K562 (cell line): ENCODE results near the gene GPRC5A. TPM values are rescaled to one million over a fixed set of nuclear protein-coding genes. Genes with fewer than 3 reads are reported as not detected.

ENCODE experiments used
- ATAC-seq: fragments of 200-7000 bp; cut with Tn5 transposase; 3 replicates; pipeline ENCODE4 v1.9.1; 2020; ENCODE audit warnings: moderate library complexity
- BruUV-seq: library from RNA; stranded (reverse); fragments of 400-500 nt; replicated peaks from 2 replicates; lab custom pipeline; 2021; lab: Mats Ljungman, UMichigan
- CTCF ChIA-PET: fragments of 300-600 bp; formaldehyde crosslinking; extraction: SDS; loops from one replicate; lab custom pipeline; 2021; ENCODE audit warnings: low intra/inter-chr PET ratio; lab: Yijun Ruan, JAX
- POLR2A ChIA-PET: fragments of 300-600, 350-650 bp; sonication (Branson Sonifier 250); formaldehyde crosslinking; extraction: SDS; loops from one replicate; lab custom pipeline; 2021; ENCODE audit warnings: antibody characterized with exemption, inconsistent platforms; lab: Yijun Ruan, JAX
- DNase-seq, 4 experiments: peaks; one replicate each; pipeline versions ENCODE4 v3.0.0 to v3.0.0-alpha.2; 2011 to 2018; ENCODE audit warnings: low spot score in 3 of 4, mixed read lengths in 3 of 4; ENCODE audit errors: extremely low read depth in 1 of 4
- FAIRE-seq: peaks from 2 replicates; lab custom pipeline; 2011; peaks lifted over from hg19 to GRCh38; lab: Jason Lieb, UNC
- H2AFZ ChIP-seq: 2 replicates; pipeline ENCODE4 v1.6.0; 2011; ENCODE audit warnings: low read depth, low read length, control low read depth, inconsistent platforms
- H3K27ac ChIP-seq: fragments of 200-600 bp; 3 replicates; pipeline ENCODE4 v1.8.0; 2011; ENCODE audit warnings: low read depth, mild to moderate bottlenecking, control low read depth, inconsistent platforms, low read length, moderate library complexity, mixed read lengths; ENCODE audit errors: extremely low read depth
- H3K27me3 ChIP-seq, 2 experiments: fragments of 300-600 bp in 1 of 2; 2 replicates in 1 of 2; 3 replicates in 1 of 2; pipeline versions ENCODE4 v1.6.0 to v1.8.0; 2011; ENCODE audit warnings: inconsistent platforms in 2 of 2, low read length in 2 of 2, mild to moderate bottlenecking in 1 of 2, mixed read lengths in 1 of 2, moderate library complexity in 1 of 2; ENCODE audit not compliant: control insufficient read depth in 2 of 2, insufficient read depth in 2 of 2
- H3K36me3 ChIP-seq: fragments of 300-600 bp; 3 replicates; pipeline ENCODE4 v1.8.0; 2011; ENCODE audit warnings: mild to moderate bottlenecking, low read length, inconsistent platforms; ENCODE audit not compliant: control insufficient read depth, insufficient read depth
- H3K4me1 ChIP-seq, 2 experiments: fragments of 200-600 bp in 1 of 2; replicated peaks in 1 of 2; 2 replicates in 1 of 2; 3 replicates in 1 of 2; pipeline versions ENCODE4 v1.5.1 to v1.8.0; 2011; ENCODE audit warnings: inconsistent platforms in 2 of 2, low read length in 2 of 2, mild to moderate bottlenecking in 1 of 2, mixed read lengths in 1 of 2, moderate library complexity in 1 of 2; ENCODE audit not compliant: control insufficient read depth in 2 of 2, insufficient read depth in 2 of 2
- H3K4me2 ChIP-seq: 2 replicates; pipeline ENCODE4 v1.6.1; 2011; ENCODE audit warnings: low read length, control low read depth, inconsistent platforms, mixed read lengths; ENCODE audit not compliant: insufficient read depth
- H3K4me3 ChIP-seq: fragments of 200-600 bp; sonication (generic), shearing (Covaris generic); 2 replicates; pipeline ENCODE4 v1.5.1; 2016; ENCODE audit warnings: control low read depth, inconsistent platforms
- H3K79me2 ChIP-seq: fragments of 200-600 bp; 3 replicates; pipeline ENCODE4 v1.8.0; 2011; ENCODE audit warnings: low read length, inconsistent platforms; ENCODE audit not compliant: control insufficient read depth, insufficient read depth
- H3K9ac ChIP-seq, 2 experiments: 2 replicates each; pipeline versions ENCODE4 v1.6.0 to v1.6.1; 2011; ENCODE audit warnings: low read depth in 2 of 2, low read length in 2 of 2, control low read depth in 1 of 2, inconsistent platforms in 1 of 2, mild to moderate bottlenecking in 1 of 2, mixed read lengths in 1 of 2; ENCODE audit not compliant: insufficient read depth in 1 of 2
- H3K9me1 ChIP-seq: one replicate; pipeline ENCODE4 v1.6.0; 2011; ENCODE audit warnings: inconsistent platforms, mild to moderate bottlenecking, low read length, moderate library complexity; ENCODE audit not compliant: control insufficient read depth, insufficient read depth
- H3K9me3 ChIP-seq: replicated peaks from 2 replicates; pipeline ENCODE4 v1.5.1; 2011; ENCODE audit warnings: low read depth, low read length, inconsistent platforms; ENCODE audit not compliant: control insufficient read depth, insufficient read depth
- H4K20me1 ChIP-seq: replicated peaks from 2 replicates; pipeline ENCODE4 v1.6.1; 2011; ENCODE audit warnings: low read length, inconsistent platforms, mixed read lengths; ENCODE audit not compliant: control insufficient read depth, insufficient read depth
- FOXA3 ChIP-seq, 2 experiments: fragments of 450-650 bp in 1 of 2; sonication (generic) in 1 of 2; formaldehyde crosslinking; IDR thresholded peaks in 1 of 2; conservative IDR thresholded peaks in 1 of 2; 2 replicates each; pipeline versions ENCODE4 v1.4.0 to v1.8.0; 2020 to 2022; ENCODE audit warnings: mild to moderate bottlenecking in 2 of 2, missing genetic modification reagents in 1 of 2
- NR2C1 ChIP-seq, 2 experiments: fragments of 450-650 bp; IDR thresholded peaks; 2 replicates each; pipeline ENCODE4 v1.6.1; 2017; ENCODE audit warnings: mild to moderate bottlenecking in 2 of 2, antibody characterized with exemption in 1 of 2, inconsistent platforms in 1 of 2, missing compliant biosample characterization in 1 of 2, missing genetic modification characterization in 1 of 2
- WGBS: fragments of 100-300 bp; shearing (Covaris generic); methylation state at CpG from one replicate; pipeline ENCODE4 v1.1.6; 2016; ENCODE audit warnings: low coverage, mixed read lengths; ENCODE audit not compliant: insufficient coverage; ENCODE audit errors: missing lambda C conversion rate; 5-methylcytosine and 5-hydroxymethylcytosine counted together
- in situ Hi-C: fragments of 300-500 bp; cut with MboI; formaldehyde crosslinking; loops from 4 replicates; pipeline ENCODE4 v1.15.0; 2018; ENCODE audit warnings: inconsistent platforms, mixed read lengths
- intact Hi-C: fragments of 100-400 bp; cut with micrococcal nuclease; formaldehyde crosslinking; loops from 2 replicates; pipeline ENCODE4 v1.14.2; 2022
- polyA plus RNA-seq, 8 experiments: library from polyadenylated mRNA; depleted of rRNA in 4 of 8; stranded (reverse) in 5 of 8; unstranded in 3 of 8; fragments of >200 nt; fragmentation: Nextera tagmentation in 2 of 8; fragmentation: Illumina TruSeq in 1 of 8; extraction: Ambion mirVana in 2 of 8; extraction: Trizol in 1 of 8; gene quantifications; 2 replicates each; pipeline versions ENCODE4 v1.2.1 to v1.2.3, GENCODE V29; 2011 to 2014; ENCODE audit warnings: inconsistent platforms in 1 of 8, missing spikeins in 1 of 8
- total RNA-seq, 7 experiments: library from RNA; depleted of rRNA in 6 of 7; stranded (reverse); fragments of >200 nt in 6 of 7; fragmentation: Illumina TruSeq in 2 of 7; extraction: Trizol in 2 of 7; gene quantifications; 2 replicates each; pipeline versions ENCODE4 v1.2.1 to v1.2.3, GENCODE V29; 2011 to 2021; ENCODE audit warnings: low replicate concordance in 1 of 7
- TF ChIP-seq, protein P1 (sequence below): fragments of 450-650 bp; IDR thresholded peaks from 2 replicates; pipeline ENCODE4 v1.7.0; 2016; ENCODE audit warnings: borderline replicate concordance
- TF ChIP-seq, protein P2 (sequence below): fragments of 250-450 bp; sonication (Bioruptor Pico); IDR thresholded peaks from 2 replicates; pipeline ENCODE4 v1.8.0; 2022; ENCODE audit warnings: moderate library complexity, mild to moderate bottlenecking, inconsistent platforms
- TF ChIP-seq, protein P3 (sequence below): fragments of 450-650 bp; IDR thresholded peaks from 2 replicates; pipeline ENCODE4 v1.6.1; 2017; ENCODE audit warnings: mild to moderate bottlenecking, moderate library complexity
- TF ChIP-seq, protein P4 (sequence below): fragments of 450-650 bp; formaldehyde crosslinking; IDR thresholded peaks from 2 replicates; pipeline ENCODE4 v1.4.0; 2020; ENCODE audit warnings: mild to moderate bottlenecking, moderate library complexity
- TF ChIP-seq, protein P5 (sequence below): fragments of 200-800 bp; sonication (Bioruptor generic); IDR thresholded peaks from 2 replicates; pipeline ENCODE4 v1.6.1; 2016; ENCODE audit warnings: missing genetic modification characterization, missing compliant biosample characterization

The GPRC5A gene
- total and polyA plus RNA-seq, 9 of the 15 experiments (the other 6 are each of a cell fraction or from before 2014, with no cell fraction given), result 0.01 to 0.64 (median 0.08) TPM; not detected in 6

DNA sequence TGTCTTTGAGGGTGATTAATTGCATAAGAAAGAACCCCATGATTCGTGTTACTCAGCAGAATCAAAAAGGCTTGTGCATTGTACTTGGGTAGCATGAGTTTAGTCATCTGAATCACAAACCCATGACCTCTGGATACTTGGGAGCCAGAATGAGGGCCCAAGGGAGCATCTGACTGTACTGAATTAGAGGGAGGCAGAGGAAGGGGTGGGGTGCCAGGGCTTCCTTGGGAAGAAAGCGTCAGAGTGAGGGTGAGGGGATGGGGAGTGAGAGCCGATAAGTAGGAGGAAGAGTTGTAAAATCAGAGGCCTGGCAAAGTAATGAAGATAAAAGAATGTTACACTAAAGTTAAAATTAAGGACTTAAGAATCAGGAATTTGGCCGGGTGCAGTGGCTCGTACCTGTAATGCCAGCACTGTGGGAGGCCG is 30.8 kb downstream of the GPRC5A start:
- ChIA-PET POLR2A (no interaction called here), CTCF (interaction anchor here (0.6 kb wide), 1 partner anchor 1433 kb away, joined by 3 read pairs; no protein-coding TSS in a partner anchor)
- H3K9me1 ChIP-seq, result no peaks in the 10 kb centered on the region
- no peak overlapping the region for H2AFZ ChIP-seq
- H4K20me1 ChIP-seq, result no peaks in the 10 kb centered on the region
- no TSS peak for BruUV-seq
- peaks cover 0 to 6% of the 10 kb centered on the region in 2 experiments; a peak in 1 of 5 replicates for H3K27me3 ChIP-seq
- H3K4me2 ChIP-seq, result no peak overlapping the region
- in situ Hi-C loops, result no loop called here
- DNase-seq (no peak), ATAC-seq (no peak), FAIRE-seq (no peak)
- H3K79me2 ChIP-seq, result no peaks in the 10 kb centered on the region
- no peak overlapping the region for H3K4me3 ChIP-seq
- intact Hi-C loops, result no loop called here
- H3K9me3 ChIP-seq, result no peaks in the 10 kb centered on the region; the same call in 1 of the 2 replicates
- H3K27ac ChIP-seq, result no peak overlapping the region
- H3K4me1 ChIP-seq, result peaks cover 0 to 6% of the 10 kb centered on the region in 2 experiments; a peak in 3 of 5 replicates
- WGBS, result 40% methylated on average over 4 of the region's 6 CpGs
- H3K36me3 ChIP-seq, result no peaks in the 10 kb centered on the region
- H3K9ac ChIP-seq, result no peak overlapping the region
- TF ChIP-seq NR2C1 (IDR thresholded peaks at IDR 0.05) (no peak), NR2C1 (tag; IDR thresholded peaks at IDR 0.05) (no peak), FOXA3 (CRISPR knock-in tag; conservative IDR thresholded peaks at IDR 0.05 in 1 of 2, IDR thresholded peaks at IDR 0.05 in 1 of 2) (no peak)
- TF ChIP-seq, protein P1, sequence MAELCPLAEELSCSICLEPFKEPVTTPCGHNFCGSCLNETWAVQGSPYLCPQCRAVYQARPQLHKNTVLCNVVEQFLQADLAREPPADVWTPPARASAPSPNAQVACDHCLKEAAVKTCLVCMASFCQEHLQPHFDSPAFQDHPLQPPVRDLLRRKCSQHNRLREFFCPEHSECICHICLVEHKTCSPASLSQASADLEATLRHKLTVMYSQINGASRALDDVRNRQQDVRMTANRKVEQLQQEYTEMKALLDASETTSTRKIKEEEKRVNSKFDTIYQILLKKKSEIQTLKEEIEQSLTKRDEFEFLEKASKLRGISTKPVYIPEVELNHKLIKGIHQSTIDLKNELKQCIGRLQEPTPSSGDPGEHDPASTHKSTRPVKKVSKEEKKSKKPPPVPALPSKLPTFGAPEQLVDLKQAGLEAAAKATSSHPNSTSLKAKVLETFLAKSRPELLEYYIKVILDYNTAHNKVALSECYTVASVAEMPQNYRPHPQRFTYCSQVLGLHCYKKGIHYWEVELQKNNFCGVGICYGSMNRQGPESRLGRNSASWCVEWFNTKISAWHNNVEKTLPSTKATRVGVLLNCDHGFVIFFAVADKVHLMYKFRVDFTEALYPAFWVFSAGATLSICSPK, result no peak
- TF ChIP-seq, protein P2, sequence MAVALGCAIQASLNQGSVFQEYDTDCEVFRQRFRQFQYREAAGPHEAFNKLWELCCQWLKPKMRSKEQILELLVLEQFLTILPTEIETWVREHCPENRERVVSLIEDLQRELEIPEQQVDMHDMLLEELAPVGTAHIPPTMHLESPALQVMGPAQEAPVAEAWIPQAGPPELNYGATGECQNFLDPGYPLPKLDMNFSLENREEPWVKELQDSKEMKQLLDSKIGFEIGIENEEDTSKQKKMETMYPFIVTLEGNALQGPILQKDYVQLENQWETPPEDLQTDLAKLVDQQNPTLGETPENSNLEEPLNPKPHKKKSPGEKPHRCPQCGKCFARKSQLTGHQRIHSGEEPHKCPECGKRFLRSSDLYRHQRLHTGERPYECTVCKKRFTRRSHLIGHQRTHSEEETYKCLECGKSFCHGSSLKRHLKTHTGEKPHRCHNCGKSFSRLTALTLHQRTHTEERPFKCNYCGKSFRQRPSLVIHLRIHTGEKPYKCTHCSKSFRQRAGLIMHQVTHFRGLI (CRISPR knock-in tag), result no peak
- TF ChIP-seq, protein P3, sequence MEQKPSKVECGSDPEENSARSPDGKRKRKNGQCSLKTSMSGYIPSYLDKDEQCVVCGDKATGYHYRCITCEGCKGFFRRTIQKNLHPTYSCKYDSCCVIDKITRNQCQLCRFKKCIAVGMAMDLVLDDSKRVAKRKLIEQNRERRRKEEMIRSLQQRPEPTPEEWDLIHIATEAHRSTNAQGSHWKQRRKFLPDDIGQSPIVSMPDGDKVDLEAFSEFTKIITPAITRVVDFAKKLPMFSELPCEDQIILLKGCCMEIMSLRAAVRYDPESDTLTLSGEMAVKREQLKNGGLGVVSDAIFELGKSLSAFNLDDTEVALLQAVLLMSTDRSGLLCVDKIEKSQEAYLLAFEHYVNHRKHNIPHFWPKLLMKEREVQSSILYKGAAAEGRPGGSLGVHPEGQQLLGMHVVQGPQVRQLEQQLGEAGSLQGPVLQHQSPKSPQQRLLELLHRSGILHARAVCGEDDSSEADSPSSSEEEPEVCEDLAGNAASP, result no peak
- TF ChIP-seq, protein P4, sequence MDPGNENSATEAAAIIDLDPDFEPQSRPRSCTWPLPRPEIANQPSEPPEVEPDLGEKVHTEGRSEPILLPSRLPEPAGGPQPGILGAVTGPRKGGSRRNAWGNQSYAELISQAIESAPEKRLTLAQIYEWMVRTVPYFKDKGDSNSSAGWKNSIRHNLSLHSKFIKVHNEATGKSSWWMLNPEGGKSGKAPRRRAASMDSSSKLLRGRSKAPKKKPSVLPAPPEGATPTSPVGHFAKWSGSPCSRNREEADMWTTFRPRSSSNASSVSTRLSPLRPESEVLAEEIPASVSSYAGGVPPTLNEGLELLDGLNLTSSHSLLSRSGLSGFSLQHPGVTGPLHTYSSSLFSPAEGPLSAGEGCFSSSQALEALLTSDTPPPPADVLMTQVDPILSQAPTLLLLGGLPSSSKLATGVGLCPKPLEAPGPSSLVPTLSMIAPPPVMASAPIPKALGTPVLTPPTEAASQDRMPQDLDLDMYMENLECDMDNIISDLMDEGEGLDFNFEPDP (CRISPR knock-in tag), result no peak
- TF ChIP-seq, protein P5, sequence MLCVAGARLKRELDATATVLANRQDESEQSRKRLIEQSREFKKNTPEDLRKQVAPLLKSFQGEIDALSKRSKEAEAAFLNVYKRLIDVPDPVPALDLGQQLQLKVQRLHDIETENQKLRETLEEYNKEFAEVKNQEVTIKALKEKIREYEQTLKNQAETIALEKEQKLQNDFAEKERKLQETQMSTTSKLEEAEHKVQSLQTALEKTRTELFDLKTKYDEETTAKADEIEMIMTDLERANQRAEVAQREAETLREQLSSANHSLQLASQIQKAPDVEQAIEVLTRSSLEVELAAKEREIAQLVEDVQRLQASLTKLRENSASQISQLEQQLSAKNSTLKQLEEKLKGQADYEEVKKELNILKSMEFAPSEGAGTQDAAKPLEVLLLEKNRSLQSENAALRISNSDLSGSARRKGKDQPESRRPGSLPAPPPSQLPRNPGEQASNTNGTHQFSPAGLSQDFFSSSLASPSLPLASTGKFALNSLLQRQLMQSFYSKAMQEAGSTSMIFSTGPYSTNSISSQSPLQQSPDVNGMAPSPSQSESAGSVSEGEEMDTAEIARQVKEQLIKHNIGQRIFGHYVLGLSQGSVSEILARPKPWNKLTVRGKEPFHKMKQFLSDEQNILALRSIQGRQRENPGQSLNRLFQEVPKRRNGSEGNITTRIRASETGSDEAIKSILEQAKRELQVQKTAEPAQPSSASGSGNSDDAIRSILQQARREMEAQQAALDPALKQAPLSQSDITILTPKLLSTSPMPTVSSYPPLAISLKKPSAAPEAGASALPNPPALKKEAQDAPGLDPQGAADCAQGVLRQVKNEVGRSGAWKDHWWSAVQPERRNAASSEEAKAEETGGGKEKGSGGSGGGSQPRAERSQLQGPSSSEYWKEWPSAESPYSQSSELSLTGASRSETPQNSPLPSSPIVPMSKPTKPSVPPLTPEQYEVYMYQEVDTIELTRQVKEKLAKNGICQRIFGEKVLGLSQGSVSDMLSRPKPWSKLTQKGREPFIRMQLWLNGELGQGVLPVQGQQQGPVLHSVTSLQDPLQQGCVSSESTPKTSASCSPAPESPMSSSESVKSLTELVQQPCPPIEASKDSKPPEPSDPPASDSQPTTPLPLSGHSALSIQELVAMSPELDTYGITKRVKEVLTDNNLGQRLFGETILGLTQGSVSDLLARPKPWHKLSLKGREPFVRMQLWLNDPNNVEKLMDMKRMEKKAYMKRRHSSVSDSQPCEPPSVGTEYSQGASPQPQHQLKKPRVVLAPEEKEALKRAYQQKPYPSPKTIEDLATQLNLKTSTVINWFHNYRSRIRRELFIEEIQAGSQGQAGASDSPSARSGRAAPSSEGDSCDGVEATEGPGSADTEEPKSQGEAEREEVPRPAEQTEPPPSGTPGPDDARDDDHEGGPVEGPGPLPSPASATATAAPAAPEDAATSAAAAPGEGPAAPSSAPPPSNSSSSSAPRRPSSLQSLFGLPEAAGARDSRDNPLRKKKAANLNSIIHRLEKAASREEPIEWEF, result no peak
